ENCODE measurements around the gene TNRC6B. TPM values are rescaled to one million over a fixed set of nuclear protein-coding genes. Genes with fewer than 3 reads are reported as not detected.

The TNRC6B gene
- total and polyA plus RNA-seq, 2 donors from 2014 or later = 2.7 to 63.2 TPM

DNA sequence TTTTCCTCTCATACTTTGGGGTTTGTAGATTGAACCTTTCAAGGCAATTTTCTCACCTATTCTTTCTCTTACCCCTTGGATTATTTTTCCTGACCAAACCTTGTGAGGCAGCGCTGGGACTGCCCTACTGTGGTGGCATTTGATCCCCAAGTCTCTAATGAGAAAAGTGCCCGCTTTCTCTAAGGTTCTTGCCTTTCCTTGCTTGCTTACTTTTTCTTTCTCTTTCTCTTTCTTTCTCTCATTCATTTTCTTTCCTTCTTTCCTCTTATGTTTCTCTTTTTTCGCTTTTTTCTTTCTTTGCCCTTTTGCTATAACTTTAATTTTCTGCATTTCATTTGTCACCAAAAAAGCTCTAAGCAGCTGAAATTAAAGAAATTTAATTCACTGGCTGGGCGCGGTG lies 127.9 kb downstream of the TNRC6B start:
- no peak for FAIRE-seq

GRCh38 chr22:40308999-40309573 lies 131.4 kb downstream of the TNRC6B start:
- Histone ChIP-seq H3K4me3 (ENCODE audit: low read length in 3 of 3) (no peak overlapping the region), H3K36me3 (ENCODE audit: control insufficient read depth in 2 of 3, insufficient read depth in 3 of 3, low read length in 3 of 3) (peaks cover 22 to 58% (median 51%) of the 10 kb centered on the region in 3 donors), H3K9ac (ENCODE audit: low read length in 3 of 3) (no peak overlapping the region), H3K27ac (ENCODE audit: low read depth in 2 of 2, low read length in 2 of 2) (no peak overlapping the region), H3K4me1 (ENCODE audit: control insufficient read depth in 2 of 3, insufficient read depth in 2 of 3, low read depth in 1 of 3, low read length in 3 of 3) (no peaks in the 10 kb centered on the region), H3K9me3 (ENCODE audit: control insufficient read depth in 2 of 3, insufficient read depth in 1 of 3, low read length in 3 of 3) (no peaks in the 10 kb centered on the region), H3K27me3 (ENCODE audit: control insufficient read depth, insufficient read depth, low read length) (no peaks in the 10 kb centered on the region)
- no peak for DNase-seq
- no peak for TF ChIP-seq CTCF (IDR thresholded peaks at IDR 0.05; ENCODE audit: borderline replicate concordance, extremely low read depth, insufficient read depth)
- no peak for FAIRE-seq
- intact Hi-C loops (cut with DNase I) = no loop called here

More for the DNA sequence above, 127.9 kb downstream of the TNRC6B start:
- no peak overlapping the region for H3K9ac ChIP-seq (ENCODE audit: low read length in 3 of 3)
- no peaks in the 10 kb centered on the region for H3K4me1 ChIP-seq (ENCODE audit: control insufficient read depth in 2 of 3, insufficient read depth in 2 of 3, low read depth in 1 of 3, low read length in 3 of 3)
- no peaks in the 10 kb centered on the region for H3K27me3 ChIP-seq (ENCODE audit: control insufficient read depth, insufficient read depth, low read length)
- TF ChIP-seq CTCF (IDR thresholded peaks at IDR 0.05; ENCODE audit: borderline replicate concordance, extremely low read depth, insufficient read depth) = no peak
- no peak overlapping the region for H3K4me3 ChIP-seq (ENCODE audit: low read length in 3 of 3)
- intact Hi-C loops (cut with DNase I) = no loop called here
- H3K27ac ChIP-seq (ENCODE audit: low read depth in 2 of 2, low read length in 2 of 2) = no peak overlapping the region
- no peaks in the 10 kb centered on the region for H3K9me3 ChIP-seq (ENCODE audit: control insufficient read depth in 2 of 3, insufficient read depth in 1 of 3, low read length in 3 of 3)
- H3K36me3 ChIP-seq (ENCODE audit: control insufficient read depth in 2 of 3, insufficient read depth in 3 of 3, low read length in 3 of 3) = peaks cover 11 to 58% (median 32%) of the 10 kb centered on the region in 3 donors
- DNase-seq = no peak

GRCh38 chr22:40309631-40310030 lies 131.9 kb downstream of the TNRC6B start:
- intact Hi-C loops (cut with DNase I) = no loop called here
- Histone ChIP-seq H3K27me3 (ENCODE audit: control insufficient read depth, insufficient read depth, low read length) (no peaks in the 10 kb centered on the region), H3K27ac (ENCODE audit: low read depth in 2 of 2, low read length in 2 of 2) (no peak overlapping the region), H3K36me3 (ENCODE audit: control insufficient read depth in 2 of 3, insufficient read depth in 3 of 3, low read length in 3 of 3) (peaks cover 22 to 63% (median 54%) of the 10 kb centered on the region in 3 donors), H3K4me3 (ENCODE audit: low read length in 3 of 3) (no peak overlapping the region), H3K9me3 (ENCODE audit: control insufficient read depth in 2 of 3, insufficient read depth in 1 of 3, low read length in 3 of 3) (no peaks in the 10 kb centered on the region), H3K4me1 (ENCODE audit: control insufficient read depth in 2 of 3, insufficient read depth in 2 of 3, low read depth in 1 of 3, low read length in 3 of 3) (no peaks in the 10 kb centered on the region), H3K9ac (ENCODE audit: low read length in 3 of 3) (no peak overlapping the region)
- no peak for DNase-seq
- no peak for TF ChIP-seq CTCF (IDR thresholded peaks at IDR 0.05; ENCODE audit: borderline replicate concordance, extremely low read depth, insufficient read depth)
- FAIRE-seq = no peak
